Cardiac septum (tissue), 1 donor: ENCODE results near the gene HPS1. TPM values are rescaled to one million over a fixed set of nuclear protein-coding genes. Genes with fewer than 3 reads are reported as not detected.

Experiments used
- DNase-seq: peaks from one replicate; pipeline ENCODE4 v3.0.0-alpha.2; 2020; ENCODE audit warnings: low spot score
- intact Hi-C: fragments of 100-400 bp; cut with DNase I; formaldehyde crosslinking; loops from one replicate; pipeline ENCODE4 v1.14.0; 2022
- total RNA-seq: library from RNA; stranded (reverse); fragmentation: NEBNext Ultra II Directional; extraction: Animal tissue kit (Norgen Biotek cat#: 25700); gene quantifications from one replicate; pipeline ENCODE4 v1.2.1, GENCODE V29; 2021
- donor health status: DM: no; HTN: no; CAD: no.

HPS1 gene
- total RNA-seq, 1 donor from 2014 or later, result 34.8 TPM

DNA sequence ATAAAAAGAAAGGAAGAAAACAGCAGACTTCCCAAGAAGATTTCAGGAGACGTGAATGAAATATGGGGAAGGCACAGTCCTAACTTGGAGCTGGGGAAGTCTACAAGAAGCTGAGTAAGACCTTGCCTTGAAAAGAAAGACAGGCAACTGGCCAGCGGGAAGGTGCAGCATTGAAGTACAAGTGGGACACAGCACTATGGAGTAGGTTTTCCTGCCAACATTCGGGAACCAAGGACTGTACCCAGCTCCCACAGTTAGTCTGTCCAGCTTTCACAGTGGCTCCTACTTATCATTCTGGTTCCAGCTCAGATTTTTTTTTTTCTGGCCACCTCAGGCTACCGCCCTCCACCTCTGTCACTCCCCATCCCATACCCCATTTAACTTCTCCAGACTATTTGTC, 10.0 kb downstream of the HPS1 start:
- no peak for DNase-seq
- intact Hi-C loops, result no loop called here

DNA sequence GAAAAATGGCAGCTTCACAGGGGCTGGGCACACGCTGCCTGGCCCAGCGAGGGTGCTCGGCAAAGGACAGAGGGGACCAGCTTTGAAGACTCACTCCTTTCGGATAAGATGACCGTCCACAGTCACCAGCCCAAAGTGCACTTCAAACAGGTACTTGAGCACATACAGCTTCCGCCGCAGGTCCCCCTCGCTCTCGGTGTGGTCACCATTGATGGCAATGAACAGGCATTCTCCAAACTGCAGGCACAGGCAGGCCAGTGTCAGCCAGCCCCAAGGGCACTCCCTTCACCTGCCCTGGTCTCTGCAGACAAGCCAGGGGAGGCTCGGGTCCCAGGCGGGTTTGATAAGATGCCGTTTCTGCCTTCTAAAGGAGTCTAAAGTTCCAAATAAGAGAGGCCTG, 11.6 kb downstream of the HPS1 start:
- intact Hi-C loops, result no loop called here
- DNase-seq, result no peak

DNA sequence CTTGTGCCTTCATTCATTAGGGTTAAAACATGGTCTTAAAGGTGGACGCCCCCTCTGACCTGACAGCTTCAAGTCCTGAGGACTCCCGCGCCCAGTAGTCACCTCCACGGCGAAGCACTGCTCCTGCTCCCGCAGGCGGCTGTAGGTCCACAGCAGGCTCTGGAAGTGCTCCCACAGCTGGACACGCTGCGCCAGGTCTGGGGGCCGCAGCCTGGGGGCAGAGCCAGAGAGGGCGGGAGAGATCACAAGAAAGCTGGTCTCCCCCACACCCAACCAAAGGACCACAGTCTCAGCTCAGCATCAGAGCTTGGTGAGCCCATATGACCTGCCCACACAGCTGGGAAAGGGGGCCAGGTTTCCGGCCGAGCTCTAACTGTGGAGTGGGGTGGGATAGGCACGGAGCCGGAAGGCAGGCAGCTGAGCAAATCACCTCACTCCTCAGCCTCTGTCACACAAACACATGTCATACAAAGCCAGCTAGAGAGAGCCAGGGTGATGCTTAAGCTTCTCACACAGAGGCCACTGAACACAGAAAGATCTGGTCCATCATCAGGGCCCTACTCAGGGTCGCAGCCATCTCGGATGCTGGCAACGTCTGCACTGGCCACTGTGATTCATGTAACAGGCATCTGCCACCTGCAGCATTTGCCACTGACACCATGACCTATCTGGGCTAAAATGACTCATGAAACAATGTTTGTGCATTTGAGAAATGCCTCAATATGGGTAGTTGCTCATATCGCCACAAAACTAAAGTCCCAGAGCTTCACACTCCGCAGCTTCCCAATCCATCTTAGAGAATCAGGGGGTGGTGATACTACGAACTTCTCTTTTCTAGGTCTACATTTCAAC, 12.6 kb downstream of the HPS1 start:
- no peak for DNase-seq
- intact Hi-C loops, result no loop called here

DNA sequence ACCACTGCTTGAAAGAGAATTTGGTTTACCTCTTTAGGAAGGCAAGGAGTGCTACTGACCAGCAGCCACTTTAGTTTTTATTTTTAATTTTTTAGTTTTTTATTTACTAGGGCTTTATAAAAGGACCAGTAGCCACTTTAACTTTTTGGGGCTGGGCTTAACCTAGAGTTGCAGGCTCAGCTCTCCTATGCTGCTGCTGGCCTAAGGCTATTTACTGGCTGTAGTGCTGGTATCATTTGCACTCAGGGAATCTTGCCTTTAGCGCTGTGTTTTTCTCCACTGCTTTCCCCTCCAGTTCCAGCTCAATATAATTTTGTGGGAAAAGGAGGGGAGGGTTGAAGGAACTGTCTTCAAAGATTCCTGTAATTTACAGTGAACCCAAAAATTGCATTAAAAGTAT, 13.4 kb downstream of the HPS1 start:
- intact Hi-C loops, result no loop called here
- DNase-seq, result no peak

DNA sequence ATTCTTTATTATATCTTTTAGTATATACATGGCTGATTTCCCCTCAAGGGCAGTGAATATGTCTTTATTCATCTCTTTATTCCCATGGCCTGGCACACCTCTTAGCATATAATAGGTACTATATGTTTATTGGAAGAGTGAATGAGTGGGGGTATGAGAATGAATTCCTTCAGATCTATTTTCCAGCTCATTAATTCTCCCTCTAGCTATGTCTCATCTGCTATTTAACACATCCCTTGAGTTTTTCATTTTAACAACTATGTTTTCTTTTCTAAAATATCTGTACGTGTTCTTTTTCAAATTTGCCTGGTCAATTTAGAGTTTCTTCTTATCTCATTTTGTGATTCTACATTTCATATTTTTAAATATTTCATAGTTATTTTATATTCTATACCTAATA, 14.4 kb downstream of the HPS1 start:
- no peak for DNase-seq
- intact Hi-C loops, result no loop called here

DNA sequence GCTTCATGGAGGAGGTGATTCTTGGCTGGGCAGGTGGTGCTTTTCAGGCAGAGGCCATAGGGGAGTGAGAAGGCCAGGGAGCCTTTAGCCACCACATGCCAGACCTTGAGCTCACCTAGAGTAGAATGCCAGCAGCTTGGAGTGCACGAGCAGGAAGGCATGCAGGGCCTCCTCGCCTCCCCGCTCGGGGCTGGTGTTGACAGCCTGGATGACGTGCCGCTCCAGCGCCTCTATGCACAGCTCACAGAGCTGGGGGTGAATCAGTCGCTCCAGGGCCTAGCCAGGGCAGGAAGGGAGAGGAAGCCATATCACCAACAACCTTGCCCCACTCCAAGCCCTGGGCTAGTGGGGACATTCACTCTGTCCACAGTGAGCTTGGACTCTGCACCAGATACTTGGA, 15.7 kb downstream of the HPS1 start:
- peak; percentile 85 for DNase-seq
- intact Hi-C loops, result no loop called here

DNA sequence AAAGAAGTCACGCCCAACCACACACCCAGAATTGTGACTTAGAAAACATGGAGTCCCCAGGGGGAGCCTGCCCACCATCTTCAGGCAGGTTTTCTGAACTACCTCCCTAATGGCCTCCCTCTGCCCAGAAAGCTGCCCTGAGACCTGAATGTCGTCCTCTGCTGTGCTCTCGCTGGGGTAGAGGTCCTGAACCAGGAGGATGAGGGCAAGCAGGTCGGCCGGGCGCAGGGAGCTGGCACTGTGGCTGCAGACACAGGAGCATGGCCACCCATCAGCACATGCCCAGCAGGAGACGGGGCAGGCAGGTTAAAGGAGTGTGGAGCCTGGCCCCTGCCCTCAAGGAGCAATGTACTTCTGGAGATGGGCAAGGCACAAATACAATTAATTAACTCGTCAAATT, 16.3 kb downstream of the HPS1 start:
- DNase-seq, result no peak
- intact Hi-C loops, result no loop called here

DNA sequence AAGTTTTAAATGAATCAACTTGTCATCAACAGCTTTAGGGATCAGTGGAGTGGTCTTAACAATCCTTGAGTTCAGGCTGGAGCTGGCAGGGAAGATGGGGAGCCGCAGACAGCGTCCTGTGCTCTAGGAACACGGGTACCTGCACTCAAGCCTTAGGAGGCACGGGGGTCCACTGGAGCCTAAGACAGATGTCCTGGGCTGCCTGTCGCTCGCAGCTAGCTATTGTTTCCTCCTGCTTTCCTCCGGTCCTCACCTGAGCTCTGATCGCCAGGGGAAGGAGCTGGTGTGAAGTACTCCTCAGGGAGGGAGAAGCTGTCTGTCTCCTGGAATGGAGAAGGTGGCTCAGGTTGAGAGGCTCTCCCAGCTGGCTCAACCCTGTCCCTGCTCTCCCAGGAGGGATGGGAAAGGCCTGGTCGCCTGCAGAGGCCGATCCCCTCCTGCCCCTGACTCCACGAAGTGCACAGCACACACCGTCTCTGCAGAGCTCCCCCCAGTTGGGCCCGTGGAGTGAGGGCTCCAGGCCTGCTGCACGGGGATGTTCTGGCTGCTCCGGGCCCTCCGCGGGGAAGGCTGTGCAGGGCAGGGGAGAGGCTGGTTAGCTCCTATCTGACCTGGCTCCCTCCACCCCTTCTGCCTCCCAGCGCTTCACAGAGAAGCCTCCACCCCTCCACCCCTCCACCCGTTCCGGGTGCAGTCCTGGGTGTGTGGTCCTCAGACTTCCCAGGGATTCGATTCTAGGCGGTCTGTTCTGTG, 17.2 kb downstream of the HPS1 start:
- no peak for DNase-seq
- intact Hi-C loops, result loop anchor here (5.0 kb wide), 1 partner anchor 38 kb away; no protein-coding TSS in a partner anchor

DNA sequence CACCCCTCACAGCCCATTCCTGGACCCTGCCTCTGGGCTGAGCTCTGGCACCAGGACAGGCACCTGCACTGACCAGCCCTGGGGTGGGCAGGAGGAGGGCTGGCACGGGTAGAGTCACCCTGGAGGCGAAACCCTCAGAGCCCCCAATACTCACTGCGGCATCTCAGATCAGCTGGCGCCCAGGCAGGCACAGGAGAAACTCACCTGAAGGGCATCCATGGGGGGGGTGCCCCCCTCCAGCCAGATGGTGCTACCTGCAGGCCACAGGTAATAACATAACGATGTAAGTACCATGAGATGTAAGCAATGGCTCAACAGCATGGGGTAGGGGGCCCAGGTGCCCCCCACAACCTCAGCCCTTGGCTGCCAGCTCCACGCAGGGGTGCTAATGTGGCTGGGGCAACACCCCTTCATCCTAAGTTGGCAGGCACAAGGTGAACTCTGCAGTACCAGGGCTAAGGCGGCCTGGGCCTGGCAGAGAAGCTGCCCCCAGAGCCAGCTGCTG, 19.7 kb downstream of the HPS1 start:
- intact Hi-C loops, result loop anchor here (5.0 kb wide), 1 partner anchor 40 kb away; no protein-coding TSS in a partner anchor
- no peak for DNase-seq

DNA sequence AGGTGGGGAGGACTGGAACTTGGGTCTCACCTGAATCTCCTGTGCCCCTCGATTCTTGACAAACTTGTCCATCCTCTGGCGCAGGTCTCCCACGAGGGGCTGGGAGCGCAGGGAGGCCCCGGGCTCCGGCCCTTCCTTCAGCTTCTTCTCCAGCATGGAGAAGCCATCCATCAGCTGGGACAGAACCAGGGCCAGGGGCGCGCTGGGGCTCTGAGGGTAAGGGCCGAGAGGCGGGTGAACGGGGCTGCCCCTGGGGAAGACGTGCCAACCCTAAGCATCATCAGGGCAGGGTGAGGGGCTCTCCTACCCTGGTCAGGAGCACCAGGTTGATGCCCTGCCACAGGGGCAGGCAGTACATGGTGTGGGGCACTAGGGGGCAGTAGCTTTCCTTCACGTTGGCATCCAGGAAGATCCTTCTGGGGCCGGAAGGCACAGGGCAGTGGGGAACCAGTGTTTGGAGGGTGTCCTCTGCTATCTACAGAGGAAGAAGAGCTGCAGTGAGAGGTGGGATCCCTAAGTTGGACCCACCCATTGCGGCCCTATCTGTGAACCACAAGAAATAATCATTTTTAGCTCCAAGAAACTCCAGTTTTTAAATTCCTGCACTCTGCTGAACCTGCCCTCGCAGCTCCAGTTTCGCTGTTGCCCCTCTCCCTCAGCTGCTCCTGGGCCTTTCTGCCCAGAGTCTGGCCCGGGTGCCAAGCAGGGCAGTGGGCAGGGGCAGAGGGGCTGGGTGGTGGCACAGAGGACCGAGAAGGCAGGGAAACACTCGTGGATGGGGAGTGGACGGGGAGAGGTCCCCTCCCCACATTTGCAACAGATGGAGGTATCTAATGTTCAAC, 21.0 kb downstream of the HPS1 start:
- intact Hi-C loops, result loop anchor here (5.0 kb wide), 1 partner anchor 42 kb away; no protein-coding TSS in a partner anchor
- no peak for DNase-seq

DNA sequence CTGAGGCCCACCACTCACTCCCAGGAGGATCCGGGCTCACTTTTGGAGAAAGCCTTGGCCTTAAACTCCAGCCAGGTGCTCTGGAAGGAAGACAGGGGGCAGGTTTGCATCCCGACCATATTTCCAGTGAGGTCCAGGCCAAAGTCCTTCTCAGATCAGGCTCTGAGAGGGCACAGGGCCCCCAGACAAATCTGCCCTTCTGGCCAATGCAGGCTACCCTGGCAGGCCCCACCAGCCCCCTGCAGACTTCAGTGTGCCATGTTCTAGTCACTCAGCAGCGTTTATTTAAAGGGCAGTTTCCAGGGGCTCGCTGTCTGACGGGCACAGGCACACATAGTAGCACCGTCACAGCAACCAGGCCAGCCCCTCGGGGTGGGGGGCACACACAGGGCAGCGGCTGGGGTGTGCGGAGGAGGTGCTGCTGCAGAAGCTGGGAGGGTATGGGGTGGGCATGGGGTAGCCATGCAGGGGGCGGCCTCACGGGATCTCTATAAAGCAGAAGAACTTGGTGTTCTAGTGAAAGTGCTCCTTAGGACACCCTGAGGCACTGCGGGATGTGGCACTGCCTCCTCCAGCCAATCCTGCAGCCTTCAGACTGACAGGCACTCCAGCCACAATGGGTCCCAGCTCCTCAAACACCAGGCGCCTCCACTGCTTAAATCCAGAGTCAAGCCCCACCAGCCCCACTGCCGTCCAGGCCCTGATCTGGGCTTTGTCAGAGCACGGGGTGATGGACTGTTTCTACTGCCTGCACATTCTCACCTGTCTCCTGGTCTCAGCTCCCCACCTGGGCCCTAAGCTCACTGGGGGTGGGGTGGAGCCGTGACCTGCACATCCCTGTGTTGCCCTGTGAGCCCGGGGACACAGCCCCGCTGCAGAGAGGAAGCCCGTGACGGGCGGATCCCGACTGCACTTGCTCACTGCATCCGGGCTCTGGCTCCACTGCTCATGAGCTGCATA, 22.2 kb downstream of the HPS1 start:
- intact Hi-C loops, result loop anchor here (5.0 kb wide), 1 partner anchor 43 kb away; no protein-coding TSS in a partner anchor
- no peak for DNase-seq

DNA sequence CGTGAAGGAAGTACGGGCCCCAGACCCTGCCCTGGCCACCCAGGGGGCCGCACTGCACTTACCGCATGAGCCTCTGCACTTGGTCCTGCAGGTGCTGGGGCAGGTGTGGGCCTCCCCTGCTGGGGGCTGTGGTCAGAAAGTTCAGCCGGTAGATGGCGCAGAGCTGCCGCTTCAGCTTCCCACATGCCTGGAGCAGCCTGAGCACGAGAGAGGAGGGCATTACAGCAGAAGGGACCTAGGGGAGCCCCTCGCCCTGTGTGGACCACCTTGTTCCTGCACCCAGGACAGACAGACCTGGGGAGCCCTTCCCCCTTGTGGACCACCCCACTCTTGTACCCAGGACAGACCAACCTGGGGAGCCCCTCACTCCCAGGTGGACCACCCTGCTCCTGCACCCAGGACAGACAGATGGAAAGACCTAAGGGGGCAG, 23.0 kb downstream of the HPS1 start:
- DNase-seq, result no peak
- intact Hi-C loops, result no loop called here

DNA sequence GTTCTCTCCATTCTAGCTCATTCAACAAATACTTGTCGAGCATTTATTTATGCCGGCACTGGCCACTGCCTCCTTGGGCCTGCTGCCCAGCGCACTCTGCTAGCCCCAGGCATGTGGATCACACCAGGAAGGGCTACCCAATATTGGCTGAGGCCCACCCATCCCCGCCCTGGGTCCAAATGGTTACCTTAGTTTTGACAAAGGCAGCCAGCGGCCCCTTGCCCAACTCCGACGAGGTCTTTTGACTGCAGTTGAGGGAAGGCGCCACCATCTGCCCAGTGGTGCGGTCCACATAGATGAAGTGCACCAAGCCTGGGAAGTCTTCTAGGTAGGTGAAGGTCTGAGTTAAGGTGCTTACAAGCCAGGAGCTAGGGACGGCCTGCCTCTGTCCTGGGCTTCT, 24.6 kb downstream of the HPS1 start:
- DNase-seq, result no peak
- intact Hi-C loops, result no loop called here

DNA sequence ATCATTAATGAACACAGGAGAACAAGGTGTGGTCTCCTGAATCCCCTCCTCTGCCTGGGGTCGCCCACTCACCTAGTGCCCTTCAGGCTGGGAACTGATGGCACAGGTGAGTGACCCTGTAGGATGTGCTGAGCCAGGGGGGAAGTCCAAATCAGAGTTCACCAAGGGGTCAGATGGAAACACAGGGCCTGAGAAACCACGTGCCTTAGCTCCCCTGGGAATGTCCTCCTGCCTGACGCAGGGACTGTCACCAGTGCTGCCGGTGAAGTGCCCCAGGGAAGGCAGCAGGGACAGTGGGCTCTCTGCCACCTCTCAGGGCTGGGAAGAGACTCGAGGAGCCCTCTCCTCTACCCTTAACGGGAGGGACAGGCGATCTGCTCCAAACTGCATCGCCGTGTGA, 25.9 kb downstream of the HPS1 start:
- intact Hi-C loops, result no loop called here
- no peak for DNase-seq

DNA sequence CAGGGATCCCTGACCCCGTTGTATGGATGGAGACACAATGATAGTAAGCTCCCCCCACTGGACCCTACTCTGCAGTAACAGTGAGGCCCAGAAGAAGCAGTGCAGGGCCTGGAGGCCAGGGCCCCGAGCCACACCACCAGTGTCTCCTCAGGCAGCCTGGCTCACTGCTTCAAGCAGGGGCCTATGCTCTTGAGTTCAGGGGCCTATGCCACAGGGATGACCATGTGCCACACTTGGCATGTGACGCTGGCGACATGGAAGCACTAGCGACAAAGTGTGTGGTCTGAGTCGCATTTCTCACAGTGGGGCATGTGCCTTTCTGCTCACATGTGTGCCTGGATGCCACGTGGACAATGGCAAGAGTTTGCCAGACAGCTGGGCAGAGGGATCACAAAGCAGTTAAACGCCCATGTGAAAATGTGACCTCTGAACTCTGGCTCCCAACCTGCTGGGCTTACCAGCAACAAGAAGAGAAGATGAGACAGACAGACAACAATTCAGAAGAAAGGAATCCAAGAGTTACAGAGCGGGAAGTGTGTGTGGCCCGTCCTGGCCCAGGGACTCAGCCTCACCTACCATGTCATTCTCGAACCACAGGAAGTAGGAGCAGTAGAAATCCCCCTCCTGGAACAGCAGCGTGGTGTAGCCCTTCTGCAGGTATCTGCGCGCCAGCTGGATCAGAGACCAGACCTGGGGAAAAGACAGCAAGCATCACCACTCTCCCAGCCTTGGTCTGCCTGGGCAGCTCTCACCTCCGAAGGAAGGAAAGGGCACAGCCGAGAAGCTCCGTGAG, 27.1 kb downstream of the HPS1 start:
- intact Hi-C loops, result loop anchor here (10.0 kb wide), 1 partner anchor 155 kb away; the partner anchor contains the start of gene LOXL4

DNA sequence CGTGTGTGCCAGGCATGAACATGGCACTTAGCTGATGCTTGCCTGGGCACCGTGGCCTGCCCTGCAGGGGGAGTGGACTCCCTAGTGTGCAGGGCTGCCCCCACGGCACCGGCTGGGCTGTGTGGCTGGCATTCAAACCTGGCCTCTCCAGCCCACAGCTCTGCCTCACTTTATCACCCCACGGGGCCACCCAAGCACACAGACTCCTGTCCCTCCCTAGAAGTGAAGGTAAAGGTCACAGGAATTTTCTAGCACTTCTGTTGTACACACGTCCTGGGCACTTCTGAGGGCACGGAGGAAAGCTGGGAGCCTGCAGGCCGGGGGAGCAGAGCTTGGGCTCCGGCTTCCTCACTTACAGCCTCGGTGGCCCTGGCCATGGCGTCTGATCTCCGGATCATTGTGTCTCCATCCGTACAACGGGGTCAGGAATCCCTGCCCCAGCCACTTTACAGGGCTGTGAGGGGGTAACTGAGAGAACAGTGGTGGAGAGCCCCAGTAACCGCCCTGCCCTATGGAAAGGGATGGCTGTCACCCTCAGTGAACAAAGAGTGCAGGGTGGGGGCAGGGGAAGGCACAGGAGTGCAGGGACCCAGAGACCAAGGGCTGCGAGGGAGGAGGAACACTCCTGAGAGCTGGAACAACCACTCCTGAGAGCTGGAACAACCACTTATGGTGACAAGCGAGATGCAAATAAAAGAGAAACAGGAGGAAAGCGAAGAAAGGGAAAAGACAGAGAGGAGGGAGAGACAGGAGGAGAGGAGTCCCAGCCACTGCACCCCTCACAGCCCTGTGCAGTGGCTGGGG, 27.9 kb downstream of the HPS1 start:
- intact Hi-C loops, result loop anchor here (10.0 kb wide), 1 partner anchor 154 kb away; the partner anchor contains the start of gene LOXL4
- no peak for DNase-seq

More for the DNA sequence above, 27.1 kb downstream of the HPS1 start:
- DNase-seq, result no peak
